ENCODE data around the gene FAM3B. TPM values are rescaled to one million over a fixed set of nuclear protein-coding genes. Genes with fewer than 3 reads are reported as not detected.

The FAM3B gene
- total and polyA plus RNA-seq, 2 experiments from 2014 or later: 35.4 to 49.7 TPM

GRCh38 chr21:41374177-41374712 is 57.6 kb downstream of the FAM3B start:
- Histone ChIP-seq H3K4me1 (ENCODE audit: insufficient read depth) (peaks cover 5% of the 10 kb centered on the region), H4K20me1 (ENCODE audit: insufficient read depth, poor library complexity, severe bottlenecking) (no peaks in the 10 kb centered on the region), H3K27me3 (no peaks in the 10 kb centered on the region), H3K4me2 (no peak overlapping the region), H3K36me3 (replicated peaks; ENCODE audit: insufficient read depth, low read depth) (no peaks in the 10 kb centered on the region), H3K9me2 (replicated peaks; ENCODE audit: insufficient read depth) (no peaks in the 10 kb centered on the region), H3K27ac (no peak overlapping the region), H3K9me3 (ENCODE audit: low read depth) (no peaks in the 10 kb centered on the region), H3K79me2 (no peaks in the 10 kb centered on the region), H2AFZ (no peak overlapping the region), H3K4me3 (no peak overlapping the region)
- WGBS (ENCODE audit: low lambda C conversion rate, missing lambda C conversion rate): 92% methylated on average over 14 of the region's 14 CpGs
- DNase-seq (ENCODE audit: low spot score): no peak
- TF ChIP-seq EZH2phosphoT487 (IDR thresholded peaks at IDR 0.05; ENCODE audit: low read depth, severe bottlenecking, unreplicated experiment) (no peak), EZH2 (IDR thresholded peaks at IDR 0.05; ENCODE audit: borderline replicate concordance) (no peak), CTCF (IDR thresholded peaks at IDR 0.05; ENCODE audit: poor library complexity) (no peak)

GRCh38 chr21:41374867-41375533 is 58.4 kb downstream of the FAM3B start:
- no peak for DNase-seq (ENCODE audit: low spot score)
- H3K36me3 ChIP-seq (replicated peaks; ENCODE audit: insufficient read depth, low read depth): no peaks in the 10 kb centered on the region
- no peaks in the 10 kb centered on the region for H3K4me1 ChIP-seq (ENCODE audit: insufficient read depth)
- H3K79me2 ChIP-seq: no peaks in the 10 kb centered on the region
- no peak overlapping the region for H3K4me3 ChIP-seq
- TF ChIP-seq EZH2 (IDR thresholded peaks at IDR 0.05; ENCODE audit: borderline replicate concordance) (no peak), CTCF (IDR thresholded peaks at IDR 0.05; ENCODE audit: poor library complexity) (no peak), EZH2phosphoT487 (IDR thresholded peaks at IDR 0.05; ENCODE audit: low read depth, severe bottlenecking, unreplicated experiment) (no peak)
- no peaks in the 10 kb centered on the region for H3K27me3 ChIP-seq
- H3K9me2 ChIP-seq (replicated peaks; ENCODE audit: insufficient read depth): no peaks in the 10 kb centered on the region
- H3K4me2 ChIP-seq: no peak overlapping the region
- no peaks in the 10 kb centered on the region for H3K9me3 ChIP-seq (ENCODE audit: low read depth)
- H2AFZ ChIP-seq: no peak overlapping the region
- no peak overlapping the region for H3K27ac ChIP-seq
- no peaks in the 10 kb centered on the region for H4K20me1 ChIP-seq (ENCODE audit: insufficient read depth, poor library complexity, severe bottlenecking)
- WGBS (ENCODE audit: low lambda C conversion rate, missing lambda C conversion rate): 87% methylated on average over 5 of the region's 5 CpGs

GRCh38 chr21:41375875-41376274 is 59.3 kb downstream of the FAM3B start:
- H3K79me2 ChIP-seq: no peaks in the 10 kb centered on the region
- H4K20me1 ChIP-seq (ENCODE audit: insufficient read depth, poor library complexity, severe bottlenecking): no peaks in the 10 kb centered on the region
- H3K27me3 ChIP-seq: no peaks in the 10 kb centered on the region
- no peak overlapping the region for H3K4me3 ChIP-seq
- H3K4me1 ChIP-seq (ENCODE audit: insufficient read depth): no peaks in the 10 kb centered on the region
- H3K27ac ChIP-seq: no peak overlapping the region
- DNase-seq (ENCODE audit: low spot score): no peak
- no peaks in the 10 kb centered on the region for H3K36me3 ChIP-seq (replicated peaks; ENCODE audit: insufficient read depth, low read depth)
- WGBS (ENCODE audit: low lambda C conversion rate, missing lambda C conversion rate): 80% methylated on average over 5 of the region's 5 CpGs
- no peaks in the 10 kb centered on the region for H3K9me2 ChIP-seq (replicated peaks; ENCODE audit: insufficient read depth)
- no peak overlapping the region for H3K4me2 ChIP-seq
- TF ChIP-seq EZH2 (IDR thresholded peaks at IDR 0.05; ENCODE audit: borderline replicate concordance): no peak
- no peak for TF ChIP-seq CTCF (IDR thresholded peaks at IDR 0.05; ENCODE audit: poor library complexity)
- no peak for TF ChIP-seq EZH2phosphoT487 (IDR thresholded peaks at IDR 0.05; ENCODE audit: low read depth, severe bottlenecking, unreplicated experiment)
- no peaks in the 10 kb centered on the region for H3K9me3 ChIP-seq (ENCODE audit: low read depth)
- no peak overlapping the region for H2AFZ ChIP-seq
